Activated CD4-positive, alpha-beta T cell treated with anti-CD3 and anti-CD28 coated beads for 24 hours (primary cell): ENCODE results near the gene MUC21.

Experiments
- DNase-seq, 2 donors: peaks; one replicate each; pipeline ENCODE4 v3.0.0-alpha.2; 2020; ENCODE audit warnings: low read depth in 2 of 2

The MUC21 gene

DNA sequence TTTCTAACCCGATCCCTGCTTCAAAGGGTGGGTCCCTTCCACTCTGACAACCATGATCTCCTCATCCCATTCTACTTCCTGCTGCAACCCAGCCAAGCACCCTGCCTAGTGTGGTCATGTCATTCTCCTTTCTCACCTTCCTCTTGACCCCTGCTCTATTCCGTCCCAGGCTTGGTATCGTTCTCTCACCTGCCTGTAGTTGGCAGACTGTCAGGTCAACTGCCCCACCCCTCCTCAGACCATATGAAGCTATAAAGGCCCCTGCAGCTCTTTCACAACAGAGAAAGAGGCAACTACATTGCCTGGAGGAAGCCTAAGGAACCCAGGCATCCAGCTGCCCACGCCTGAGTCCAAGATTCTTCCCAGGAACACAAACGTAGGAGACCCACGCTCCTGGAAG is at the start of gene MUC21:
MUC21 (plus strand) TSS at position 280 of the 400 bp plus-strand sequence. CDS start 241 bp downstream, outside the sequence.
- no peak for DNase-seq

DNA sequence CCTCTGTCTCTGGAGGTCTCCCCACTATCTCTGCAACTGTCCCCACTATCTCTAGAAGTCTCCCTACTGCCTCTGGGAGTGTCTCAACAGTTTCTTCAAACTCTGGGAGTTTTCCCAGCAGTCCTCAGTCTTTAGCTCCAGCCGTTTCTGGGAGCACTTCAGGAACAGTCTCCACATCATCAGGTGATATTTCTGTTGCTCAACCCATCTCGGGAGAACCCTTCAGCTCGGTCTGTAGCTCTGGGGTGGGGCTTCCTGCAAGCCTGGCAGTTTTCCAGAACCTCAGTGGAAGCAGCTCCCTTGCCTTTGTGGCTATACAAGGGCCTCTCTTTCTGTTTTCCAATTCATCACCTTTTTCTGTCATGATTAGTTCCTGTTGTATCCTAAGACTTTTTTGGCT is 48.5 kb upstream of the MUC21 start:
- no peak for DNase-seq

DNA sequence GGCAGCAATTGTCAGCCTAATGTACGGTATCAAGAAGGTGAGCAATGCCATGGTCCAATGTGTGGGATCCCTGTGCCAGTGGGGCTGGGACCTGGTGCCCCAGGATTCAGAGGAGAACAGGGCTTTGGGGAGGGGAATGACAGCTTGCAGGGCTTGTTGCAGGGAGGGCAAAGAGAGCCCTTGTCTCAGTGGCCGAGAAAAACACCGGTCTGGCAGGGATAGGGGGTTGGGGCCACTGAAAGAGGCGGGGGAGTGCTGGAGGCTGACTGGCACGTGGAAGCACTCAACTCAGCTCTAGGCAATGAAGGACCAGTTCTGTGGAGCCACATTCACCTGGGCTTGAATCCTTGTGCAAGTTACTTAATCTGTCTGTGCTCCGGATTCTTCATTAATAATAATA is 46.3 kb upstream of the MUC21 start:
- no peak for DNase-seq

DNA sequence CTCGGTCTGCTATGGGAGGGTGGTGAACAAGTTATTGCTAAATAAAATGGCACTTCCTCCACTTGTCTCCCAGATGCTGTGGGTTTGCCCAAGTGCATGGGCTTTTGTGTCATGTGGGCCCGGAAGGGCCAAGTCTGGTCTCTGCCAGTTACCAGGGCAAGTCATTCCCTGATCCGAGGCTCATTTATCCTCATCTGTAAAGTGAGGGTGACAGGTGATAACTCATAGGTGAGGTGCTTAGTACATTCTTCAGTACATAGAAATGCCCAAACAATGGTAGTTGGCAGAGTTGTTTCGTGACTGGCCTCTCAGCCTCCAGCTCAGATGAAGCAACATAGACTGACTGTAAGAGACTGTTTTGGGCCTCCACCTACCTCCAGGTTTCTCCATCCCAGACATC is 44.8 kb upstream of the MUC21 start:
- no peak for DNase-seq

GRCh38 chr6:30939473-30939872 is 44.0 kb upstream of the MUC21 start:
- no peak for DNase-seq

GRCh38 chr6:30940361-30940986 is 43.0 kb upstream of the MUC21 start, which contains the start of gene MUCL3:
MUCL3 (plus strand) TSS chr6:30940973; CDS start chr6:30941000, 27 bp downstream.
- DNase-seq, result no peak

DNA sequence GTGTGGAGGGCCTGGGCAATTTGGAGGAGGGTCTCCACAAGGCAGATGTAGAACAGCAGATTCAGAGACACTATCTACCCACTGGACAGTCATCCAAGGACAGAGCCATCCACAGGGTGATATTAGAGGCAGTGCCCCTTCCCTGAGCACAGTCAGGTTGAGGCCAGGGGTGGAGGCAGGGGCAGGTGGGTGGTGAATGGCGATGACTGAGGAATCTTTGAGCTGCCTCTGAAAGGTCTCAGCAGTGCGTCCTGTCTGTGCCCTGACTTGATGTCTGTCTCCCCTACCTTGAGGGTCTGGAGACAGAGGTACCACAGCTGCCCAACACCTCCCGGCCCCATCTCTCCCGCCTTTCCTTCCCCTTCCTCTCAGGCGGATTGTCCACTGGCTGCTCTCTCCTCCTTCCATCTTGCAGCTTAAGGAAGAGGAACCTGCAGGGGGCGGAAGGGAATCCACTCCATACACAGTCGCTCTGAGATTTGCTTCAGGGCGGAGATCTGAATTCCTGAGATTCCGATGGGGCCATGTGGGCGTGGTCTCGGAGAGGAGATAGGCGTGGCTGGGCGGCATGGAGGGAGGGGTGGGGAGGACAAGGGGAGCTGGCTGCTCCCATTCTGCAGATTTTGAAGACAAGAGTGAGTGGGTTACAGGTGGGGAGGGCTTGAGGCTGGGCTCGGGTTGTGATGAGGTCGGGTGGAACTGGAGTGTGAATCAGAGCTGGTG is 41.0 kb upstream of the MUC21 start:
- no peak for DNase-seq

DNA sequence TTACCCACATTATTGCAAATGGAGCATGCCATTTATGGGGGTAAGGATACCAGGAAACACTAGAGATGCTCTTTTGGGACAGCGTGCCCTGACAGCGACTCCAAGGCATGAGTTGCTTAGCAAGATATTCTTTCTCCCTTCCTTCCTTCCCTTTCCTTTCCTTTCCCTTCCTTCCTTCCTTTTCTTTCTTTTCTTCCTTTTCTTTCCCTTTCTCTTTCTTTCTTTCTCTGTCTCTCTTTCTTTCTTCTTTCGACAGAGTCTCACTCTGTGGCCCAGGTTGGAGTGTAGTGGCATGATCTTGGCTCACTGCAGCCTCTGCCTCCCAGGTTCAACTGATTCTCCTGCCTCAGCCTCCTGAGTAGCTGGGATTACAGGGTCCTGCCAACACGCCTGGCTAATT is 39.5 kb upstream of the MUC21 start:
- no peak for DNase-seq

DNA sequence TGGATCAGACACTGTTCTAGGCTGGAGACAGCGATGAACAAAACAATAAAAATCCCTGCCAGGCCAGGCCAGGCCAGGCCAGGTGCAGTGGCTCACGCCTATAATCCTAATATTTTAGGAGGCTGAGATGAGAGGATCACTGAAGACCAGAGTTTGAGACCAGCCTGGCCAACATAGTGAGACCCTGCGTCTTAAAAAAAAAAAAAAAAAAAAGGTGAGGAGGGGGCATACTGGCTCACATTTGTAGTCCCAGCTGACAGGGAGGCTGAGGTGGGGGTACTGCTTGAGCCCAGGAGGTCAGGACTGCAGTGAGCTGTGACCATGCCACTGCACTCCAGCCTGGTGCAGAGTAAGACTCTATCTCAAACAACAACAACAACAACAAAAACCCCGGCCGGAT is 38.2 kb upstream of the MUC21 start:
- DNase-seq, result no peak

GRCh38 chr6:30947231-30947630 is 36.3 kb upstream of the MUC21 start:
- no peak for DNase-seq

GRCh38 chr6:30948811-30949210 is 34.7 kb upstream of the MUC21 start:
- no peak for DNase-seq

- DNase-seq, result no peak
Observed at GRCh38 chr6:30951907-30952469, 31.5 kb upstream of the MUC21 start.

DNA sequence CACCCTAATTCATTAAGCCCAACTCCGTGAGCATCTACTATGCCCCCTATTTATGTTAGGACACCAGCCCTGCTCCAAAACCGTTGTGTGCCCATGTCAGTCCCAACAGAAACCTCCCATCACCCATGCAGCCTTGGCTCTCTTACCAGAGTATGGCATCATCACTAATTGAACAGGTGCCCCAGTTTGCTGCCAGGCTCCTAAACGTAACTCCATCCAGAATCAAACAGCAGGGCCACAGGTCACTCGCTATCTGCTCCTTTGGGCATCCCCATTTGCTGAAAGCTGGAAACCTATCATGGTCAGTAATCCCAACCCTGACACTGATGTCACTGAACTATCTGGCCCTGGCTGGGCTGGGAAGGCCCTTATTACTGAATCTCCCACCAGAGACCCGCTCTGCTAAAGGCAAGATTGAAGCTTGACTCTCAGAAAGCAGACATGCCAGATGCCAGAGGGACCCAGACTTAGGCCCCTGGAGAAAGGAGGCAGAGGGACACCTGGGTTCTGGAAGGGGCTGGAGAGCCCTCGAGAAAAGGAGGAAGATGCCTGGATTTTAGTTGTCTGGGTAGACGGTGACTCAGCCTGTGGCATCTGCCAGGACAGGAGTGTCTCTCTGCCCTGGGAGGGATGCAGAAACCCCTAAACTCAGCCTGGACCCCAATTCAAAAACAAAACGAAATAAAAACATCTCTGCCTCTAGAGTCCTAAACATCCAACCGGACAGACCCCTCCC is 28.7 kb upstream of the MUC21 start:
- no peak for DNase-seq

- DNase-seq, result peak; percentile 57 to 75
Observed at GRCh38 chr6:30955367-30956042, 28.0 kb upstream of the MUC21 start.

GRCh38 chr6:30957716-30958115 is 25.8 kb upstream of the MUC21 start:
- DNase-seq, result no peak

- DNase-seq, result no peak
Observed at GRCh38 chr6:30960907-30961673, 22.4 kb upstream of the MUC21 start.

DNA sequence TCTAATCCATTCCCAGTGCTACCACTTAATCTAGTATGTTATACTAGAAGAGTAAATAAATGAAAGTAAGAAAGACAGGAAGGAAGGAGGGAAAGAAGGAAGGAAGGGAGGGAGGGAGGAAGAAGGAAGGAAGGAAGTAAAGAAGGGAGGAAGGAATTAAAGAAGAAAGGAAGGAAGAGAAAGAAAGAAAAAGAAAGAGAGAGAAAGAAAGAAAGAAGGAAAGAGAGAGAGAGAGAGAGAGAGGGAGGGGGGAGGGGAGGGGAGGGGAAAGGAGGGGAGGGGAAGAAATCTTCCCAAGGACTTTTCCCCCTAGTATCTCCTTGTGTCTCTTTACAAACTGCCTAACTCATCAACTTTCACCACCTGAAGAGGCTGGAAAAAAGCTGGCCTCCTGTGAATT is 20.8 kb upstream of the MUC21 start:
- DNase-seq, result no peak

- no peak for DNase-seq
Observed at GRCh38 chr6:30963641-30964040, 19.9 kb upstream of the MUC21 start.

DNA sequence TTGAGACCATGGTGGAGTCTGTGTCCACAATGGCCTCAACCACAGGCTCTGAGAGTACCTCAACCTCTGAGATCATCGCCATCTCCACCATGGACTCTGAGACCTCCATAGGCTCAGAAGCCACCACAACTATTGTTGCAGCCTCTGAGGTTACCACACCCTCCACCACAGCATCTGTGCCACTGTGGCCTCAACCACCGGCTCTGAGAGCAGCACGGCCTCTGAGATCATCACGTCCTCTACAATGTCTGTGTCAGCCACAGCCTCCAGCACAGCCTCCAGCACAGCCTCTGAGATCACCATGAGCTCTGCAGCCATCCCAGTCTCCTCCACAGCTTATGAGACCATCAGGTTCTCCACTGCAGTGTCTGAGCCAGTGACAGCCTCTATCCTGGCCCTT is 19.4 kb upstream of the MUC21 start:
- no peak for DNase-seq

- no peak for DNase-seq
Observed at GRCh38 chr6:30965140-30965601, 18.3 kb upstream of the MUC21 start.

GRCh38 chr6:30966154-30966553 is 17.4 kb upstream of the MUC21 start:
- DNase-seq, result no peak
